ENCODE measurements around the gene CALCOCO1.
"Not testable (repeated sequence)": the region's sequence is repeated elsewhere in the genome, so short reads cannot be mapped to it uniquely, and the experiment has no call there.

CALCOCO1 gene

DNA sequence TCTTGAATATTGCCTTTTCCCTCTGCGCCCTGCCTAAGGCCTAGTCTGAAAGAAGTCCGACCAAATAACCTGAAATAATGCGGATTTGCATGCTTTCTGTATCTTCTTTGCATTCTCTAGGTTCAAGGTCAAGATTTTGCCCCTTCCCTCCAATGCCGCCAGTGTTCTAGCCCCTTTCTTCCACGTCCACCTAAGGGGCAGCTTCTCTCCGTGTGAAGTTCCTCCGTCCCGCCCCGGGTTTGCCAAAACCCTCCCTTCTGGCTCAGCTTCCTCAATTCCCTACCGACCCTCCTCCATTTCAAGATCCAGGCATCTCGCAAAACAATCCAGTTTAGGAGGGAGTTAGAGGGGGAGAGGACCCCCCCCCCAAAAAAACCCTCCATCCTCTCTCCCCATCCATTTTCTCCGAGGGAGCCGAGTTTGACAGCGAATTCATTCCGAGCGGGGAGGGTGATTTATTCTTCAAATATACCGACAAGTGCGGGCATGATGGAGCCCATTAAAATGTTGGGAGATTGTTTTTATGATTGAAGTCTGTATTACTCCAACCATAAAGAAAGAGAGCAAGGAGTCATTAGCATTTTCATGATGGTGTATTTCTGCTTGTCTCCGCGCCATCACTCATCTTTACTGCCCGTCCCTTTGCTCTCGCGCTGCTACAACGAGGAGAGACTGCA lies 30.5 kb downstream of the CALCOCO1 start:
- no peak for DNase-seq

DNA sequence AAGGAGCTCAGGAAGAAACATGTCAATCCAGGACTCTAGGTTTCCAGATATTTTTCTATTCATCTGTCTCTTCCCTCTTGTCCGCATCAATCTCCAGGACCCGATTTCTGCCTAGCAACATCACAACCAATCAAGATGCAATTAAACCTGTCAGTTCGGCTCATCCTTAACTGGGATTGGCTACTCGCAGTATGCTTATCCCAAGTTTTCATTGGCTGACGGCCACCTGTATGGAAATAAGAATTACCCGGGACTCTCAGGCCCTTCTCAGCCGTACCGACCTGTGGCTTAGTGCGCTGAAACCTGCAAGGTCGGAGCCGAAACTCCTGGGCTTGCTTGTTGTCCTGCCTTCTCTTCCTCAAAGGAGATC lies 31.0 kb downstream of the CALCOCO1 start:
- peak; percentile 97 for DNase-seq

DNA sequence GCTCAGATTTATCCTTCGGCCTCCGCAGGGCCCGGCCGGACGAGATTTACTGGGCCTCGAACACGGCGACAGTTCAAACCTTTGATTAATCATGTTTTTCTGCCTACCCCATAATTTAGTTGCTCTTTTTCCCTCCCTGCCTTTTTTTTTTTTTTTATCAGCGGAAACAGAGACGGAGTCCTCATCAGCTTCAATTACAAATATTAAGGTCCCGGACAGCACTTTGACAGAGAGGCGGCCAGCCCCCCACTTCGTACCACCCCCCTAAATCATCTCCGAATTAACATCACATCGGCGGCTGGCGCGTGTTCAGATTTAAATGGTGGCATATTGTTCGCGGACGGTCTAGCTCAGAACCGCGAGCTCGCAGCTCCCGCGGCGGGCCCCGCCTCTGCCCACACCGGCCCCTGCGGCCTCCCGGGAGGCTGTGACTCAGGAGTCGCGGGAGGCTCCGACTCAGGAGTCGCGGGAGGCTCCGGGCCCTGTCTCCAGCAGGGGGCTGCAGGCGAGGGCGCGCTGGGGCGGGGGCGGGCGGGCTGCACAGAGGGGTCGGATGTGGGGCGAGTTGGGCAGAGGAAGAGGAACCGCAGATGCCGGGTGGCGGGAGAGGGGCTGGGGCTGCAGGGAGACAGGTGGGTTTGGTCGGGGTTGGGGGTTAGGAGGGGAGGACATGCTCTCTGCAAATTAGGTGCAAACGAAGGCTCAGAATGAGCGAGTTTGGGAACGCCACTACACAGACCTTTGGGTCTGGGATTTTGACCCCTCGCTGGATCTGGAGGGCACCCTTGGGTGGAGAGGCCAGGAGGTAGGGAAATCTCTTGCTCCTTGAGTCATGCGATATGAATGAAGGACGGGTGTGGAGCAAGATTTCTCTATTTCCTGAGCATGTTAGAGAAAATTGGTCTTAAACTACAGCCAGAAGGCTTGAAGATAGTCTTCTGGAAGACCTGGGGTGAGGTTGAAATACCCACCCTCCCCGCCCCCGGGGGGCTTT lies 31.8 kb downstream of the CALCOCO1 start:
- DNase-seq, result peak; percentile 88

DNA sequence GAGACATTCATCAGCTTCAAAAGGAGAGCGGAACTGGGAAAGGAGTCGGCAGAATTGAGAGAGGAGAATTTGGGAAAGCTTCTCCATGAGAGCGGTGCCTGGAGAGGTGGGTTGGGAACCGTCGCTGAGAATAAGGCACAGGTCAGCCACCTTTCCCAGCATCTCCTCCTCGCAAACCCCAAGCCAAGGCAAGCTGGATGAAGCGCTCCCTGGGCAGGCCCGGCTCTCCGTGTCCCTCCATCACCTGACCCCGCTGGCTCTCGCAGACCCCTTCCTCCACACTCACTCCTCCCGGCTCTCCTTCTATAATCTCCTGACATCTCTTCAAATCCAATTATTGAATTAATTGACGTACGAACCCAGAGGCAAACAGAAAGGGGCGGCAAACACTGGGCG lies 32.5 kb downstream of the CALCOCO1 start:
- DNase-seq, result no peak

DNA sequence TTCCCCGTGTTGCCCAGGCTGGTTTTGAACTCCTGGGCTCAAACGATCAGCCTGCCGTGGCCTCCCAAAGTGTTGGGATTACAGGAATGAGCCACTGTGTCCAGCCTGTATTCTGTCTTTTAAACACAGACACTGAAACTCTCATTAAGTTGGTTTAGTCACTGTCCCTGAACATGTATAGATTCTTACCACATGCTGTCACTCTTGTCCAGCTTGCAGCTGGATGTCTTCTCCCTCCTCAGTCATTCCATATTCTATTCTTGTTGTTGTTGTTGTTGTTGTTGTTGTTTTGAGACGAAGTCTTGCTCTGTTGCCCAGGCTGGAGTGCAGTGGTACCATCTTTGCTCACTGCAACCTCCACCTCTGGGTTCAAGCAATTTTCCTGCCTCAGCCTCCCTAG lies 39.1 kb downstream of the CALCOCO1 start:
- no peak for DNase-seq

DNA sequence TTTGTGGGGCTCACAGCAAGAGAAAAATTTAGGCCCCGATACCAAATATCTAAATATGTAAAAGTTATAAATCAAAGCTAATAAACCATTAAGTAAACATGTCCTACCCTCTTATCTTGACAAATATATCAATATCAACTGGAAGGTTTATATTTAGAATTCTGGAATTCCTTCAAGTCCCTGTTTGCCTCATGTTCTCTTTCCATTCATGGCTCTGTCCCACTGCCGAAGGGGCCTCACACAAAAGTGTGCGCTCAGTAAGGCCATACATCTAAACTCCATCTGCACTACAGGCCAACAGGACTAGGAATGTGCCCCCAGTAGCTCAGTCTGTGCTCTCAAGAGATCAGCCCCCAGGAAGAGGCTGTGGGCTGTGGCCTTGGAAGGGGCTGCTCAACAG lies 40.8 kb downstream of the CALCOCO1 start:
- DNase-seq, result no peak

DNA sequence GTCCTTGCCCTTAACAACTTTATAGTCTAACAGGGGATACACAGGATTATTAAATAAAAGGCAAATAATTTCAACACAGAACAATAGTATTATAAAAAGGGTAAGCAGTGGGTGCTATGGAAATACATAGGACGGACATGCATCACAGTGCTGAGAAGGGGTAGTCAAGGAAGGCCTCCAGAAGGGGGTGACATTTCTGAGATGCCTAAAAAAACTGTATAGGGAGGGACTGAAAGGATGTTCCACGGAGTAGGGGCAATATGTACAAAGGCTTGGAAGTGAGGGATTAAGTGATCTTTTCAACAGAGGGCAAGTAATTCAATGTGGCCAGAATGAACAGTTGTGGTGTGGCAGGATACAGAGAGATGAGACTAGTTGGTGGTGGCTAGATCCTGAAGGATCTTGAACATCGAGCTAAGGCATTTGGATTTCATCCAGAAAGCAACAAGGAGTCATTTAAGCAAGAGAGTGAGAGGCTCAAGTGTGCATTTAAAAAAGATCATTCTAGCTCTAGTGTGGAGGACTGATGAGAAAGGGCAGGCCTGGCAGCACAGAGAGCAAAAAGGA lies 42.5 kb downstream of the CALCOCO1 start:
- DNase-seq, result no peak

DNA sequence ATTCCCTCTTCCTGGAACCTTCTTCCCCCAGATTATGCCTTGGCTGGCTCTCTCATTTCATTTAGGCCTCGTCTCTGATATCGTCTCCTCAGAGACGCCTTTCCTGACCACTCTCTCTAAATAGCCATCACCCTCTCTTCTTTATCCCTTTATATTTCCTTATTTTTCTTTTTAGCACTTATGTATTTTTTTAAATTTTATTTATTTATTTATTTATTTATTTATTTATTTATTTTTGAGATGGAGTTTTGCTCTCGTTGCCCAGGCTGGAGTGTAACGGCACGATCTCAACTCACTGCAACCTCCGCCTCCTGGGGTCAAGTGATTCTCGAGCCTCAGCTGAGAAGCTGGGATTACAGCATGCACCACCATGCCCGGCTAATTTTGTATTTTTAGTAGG lies 43.3 kb downstream of the CALCOCO1 start:
- no peak for DNase-seq

DNA sequence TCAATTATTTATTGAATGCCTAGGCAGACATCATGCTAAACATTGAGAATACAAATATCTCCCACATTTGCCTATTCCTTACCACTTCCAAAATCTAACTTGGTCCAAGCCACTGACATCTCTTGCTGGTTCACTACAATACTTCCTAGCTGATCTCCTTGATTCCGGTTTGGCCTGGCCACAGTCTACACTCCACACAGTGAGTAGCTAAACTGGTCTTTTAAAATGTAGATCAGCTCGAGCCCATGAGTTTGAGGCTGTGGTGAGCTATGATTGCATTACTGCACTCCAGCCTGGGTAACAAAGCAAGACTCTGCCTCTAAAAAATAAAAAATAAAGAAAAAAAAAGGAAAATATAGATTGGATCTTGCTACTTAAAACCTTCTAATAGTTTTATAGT lies 43.8 kb downstream of the CALCOCO1 start:
- DNase-seq, result no peak

DNA sequence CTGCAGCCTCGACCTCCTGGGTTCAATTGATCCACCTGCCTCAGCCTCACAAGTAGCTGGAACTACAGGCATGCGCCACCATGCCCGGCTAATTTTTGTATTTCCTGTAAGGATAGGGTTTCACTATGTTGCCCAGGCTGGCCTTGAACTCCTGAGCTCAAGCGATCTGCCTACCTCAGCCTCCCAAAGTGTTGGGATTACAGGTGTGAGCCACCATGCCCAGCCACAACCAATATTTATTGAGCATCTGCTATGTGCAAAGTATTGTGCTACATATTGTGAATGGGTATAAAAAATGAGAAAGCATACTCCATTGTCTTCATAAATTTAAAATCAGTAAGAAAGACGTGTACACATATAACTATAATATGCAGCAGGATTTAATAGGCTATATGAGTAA lies 47.2 kb downstream of the CALCOCO1 start:
- DNase-seq, result not testable (repeated sequence)

DNA sequence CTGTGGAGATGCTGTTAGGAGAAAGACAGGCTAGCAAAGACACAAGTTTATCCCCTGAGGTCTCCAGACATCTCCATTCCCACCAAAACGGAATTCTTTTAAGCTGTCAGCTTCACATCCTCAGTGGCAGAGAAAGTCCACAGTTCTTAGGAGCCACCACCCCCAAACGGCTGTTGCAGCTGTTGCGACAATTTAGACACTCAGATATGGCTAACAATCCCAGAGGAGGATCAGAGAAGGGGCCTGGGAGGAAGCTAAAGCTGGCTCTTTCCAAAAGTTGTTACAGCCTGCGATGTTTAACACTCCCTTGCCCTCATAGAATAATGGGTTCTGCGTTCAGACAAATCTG lies 49.5 kb downstream of the CALCOCO1 start:
- no peak for DNase-seq

DNA sequence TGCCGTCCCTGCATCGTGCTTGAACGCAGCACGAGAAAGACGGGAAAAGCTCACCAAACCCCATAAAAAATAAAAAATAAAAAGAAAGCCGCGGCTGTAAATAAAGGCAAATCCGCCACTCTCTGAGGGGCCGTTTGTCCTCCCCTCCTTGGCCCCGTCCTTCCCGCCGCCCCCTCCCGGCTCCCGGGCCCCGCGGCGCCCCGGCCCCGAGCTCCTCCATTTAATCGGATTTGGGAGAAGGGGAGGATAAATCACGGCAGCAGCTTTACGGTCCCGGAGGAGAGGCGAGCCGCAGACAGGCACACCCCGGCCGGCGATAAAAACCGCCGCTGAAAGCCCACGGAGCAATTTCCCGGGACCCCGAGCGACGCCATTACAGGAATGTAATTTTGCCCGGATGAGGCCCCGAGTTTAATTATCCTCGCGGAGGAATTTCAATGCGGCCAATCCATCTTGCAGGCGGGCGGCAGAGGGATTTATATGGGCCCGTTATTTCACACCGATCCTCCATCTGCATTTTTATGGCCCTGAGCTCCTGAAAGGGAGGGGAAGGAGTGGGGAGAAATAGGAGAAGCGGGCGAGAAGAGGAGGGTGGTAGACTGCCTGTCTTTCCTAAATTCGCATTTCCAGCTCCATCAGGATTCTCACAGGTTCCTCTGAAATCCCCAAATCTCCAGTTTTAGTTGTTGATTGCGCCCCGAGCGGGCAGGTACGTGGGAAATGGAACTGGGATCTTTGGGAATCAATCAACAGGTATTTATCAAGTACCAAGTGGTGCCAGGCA lies 50.0 kb downstream of the CALCOCO1 start:
- no peak for DNase-seq

DNA sequence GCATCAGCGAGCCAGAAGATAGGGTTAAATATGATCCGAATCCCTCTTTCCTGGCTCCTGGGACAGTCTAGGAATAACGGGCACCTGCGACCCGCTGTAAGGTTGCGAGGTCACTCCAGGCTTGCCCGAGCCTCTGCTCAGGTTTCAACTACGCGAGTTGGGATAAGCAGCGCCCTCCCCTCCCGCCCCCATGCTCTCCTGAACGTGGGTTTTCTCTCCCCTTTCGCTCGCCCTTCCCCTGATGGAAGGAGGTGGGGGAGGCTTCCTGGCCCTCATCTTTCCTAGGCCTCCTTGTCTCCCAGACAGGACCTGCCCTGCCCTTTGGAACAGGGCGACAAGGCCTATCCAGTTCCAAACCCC lies 50.6 kb downstream of the CALCOCO1 start:
- no peak for DNase-seq

DNA sequence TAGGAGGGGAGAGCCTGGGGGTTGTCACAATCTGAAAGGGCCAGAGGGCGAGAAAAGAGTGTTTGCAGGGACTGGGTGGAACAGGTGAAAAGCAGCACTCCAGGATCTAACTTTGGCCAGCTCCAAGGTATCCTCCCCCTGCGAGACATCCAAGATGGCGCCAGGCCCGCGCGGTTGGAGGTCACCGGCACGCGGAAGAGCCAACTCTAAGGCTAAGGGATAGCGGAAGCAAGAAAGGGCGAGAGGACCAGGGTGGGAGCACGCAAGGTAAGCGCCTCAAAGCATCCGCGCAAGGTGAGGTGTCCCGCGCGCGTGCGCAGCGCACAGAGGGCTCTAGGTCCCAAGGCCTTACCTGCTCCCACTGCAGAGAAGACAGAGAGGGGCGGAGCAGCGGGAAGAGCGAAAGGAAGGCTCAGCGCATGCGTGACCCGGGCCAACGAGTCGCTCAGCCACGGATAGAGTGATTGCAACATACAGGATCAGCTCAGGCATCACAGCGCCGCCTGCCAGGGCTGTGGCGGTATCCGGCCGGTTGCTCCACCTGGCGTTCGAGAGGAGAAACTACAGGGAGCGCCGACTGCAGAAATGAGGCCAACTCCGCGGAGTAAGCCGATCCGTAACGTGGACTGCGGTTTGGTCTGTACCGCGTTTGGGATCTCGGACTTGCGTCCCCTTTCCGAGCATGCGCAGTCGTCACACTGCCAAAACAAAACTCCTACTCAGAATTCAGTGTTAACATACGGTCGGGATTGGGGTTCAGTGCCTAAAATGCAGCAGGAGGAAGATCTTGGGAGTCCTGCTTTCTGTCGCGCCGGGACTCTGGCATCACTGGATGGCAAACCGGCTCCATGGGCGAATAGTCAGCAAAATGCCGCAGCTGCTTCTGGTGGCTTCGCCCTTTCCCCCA lies 51.3 kb downstream of the CALCOCO1 start, which contains the start of gene ATP5MC2:
TSS of gene ATP5MC2 (minus strand) at position 383 of the 907 bp plus-strand sequence. CDS start 3,469 bp downstream, outside the sequence.
- peak; percentile 98 for DNase-seq

DNA sequence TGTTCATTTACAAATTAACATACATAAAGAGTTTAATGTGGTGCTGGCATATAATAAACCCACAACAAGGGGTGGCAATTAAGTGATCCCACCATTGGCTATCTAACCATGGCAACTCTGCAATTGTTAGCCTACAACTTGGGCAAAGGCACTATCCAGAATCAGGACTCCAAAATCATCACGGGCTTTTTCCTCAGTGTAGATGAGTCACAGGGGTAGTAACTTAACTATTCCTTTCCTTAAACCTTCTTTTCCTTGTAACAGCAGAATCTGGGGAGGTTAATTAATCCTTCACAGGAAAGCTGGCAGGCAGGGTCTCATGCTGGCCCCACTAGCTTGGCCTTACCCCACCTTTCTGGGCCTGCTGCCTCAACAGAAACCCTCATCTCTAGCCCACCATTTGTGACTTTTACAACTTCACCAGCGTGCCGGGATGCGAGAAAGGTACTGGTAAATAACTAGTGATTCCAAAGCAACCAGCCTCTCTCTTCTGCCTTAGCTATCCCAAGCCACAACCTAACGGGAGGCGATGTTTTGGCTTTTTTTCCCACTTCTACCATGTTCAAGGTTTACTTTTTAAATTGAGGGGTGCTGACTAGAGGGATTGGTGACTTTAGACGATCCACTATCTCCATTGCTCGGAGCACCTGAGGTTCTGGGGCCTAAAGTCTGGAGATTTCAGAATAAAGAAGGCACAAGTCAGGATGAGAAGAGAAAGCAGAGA lies 52.1 kb downstream of the CALCOCO1 start:
- DNase-seq, result no peak

DNA sequence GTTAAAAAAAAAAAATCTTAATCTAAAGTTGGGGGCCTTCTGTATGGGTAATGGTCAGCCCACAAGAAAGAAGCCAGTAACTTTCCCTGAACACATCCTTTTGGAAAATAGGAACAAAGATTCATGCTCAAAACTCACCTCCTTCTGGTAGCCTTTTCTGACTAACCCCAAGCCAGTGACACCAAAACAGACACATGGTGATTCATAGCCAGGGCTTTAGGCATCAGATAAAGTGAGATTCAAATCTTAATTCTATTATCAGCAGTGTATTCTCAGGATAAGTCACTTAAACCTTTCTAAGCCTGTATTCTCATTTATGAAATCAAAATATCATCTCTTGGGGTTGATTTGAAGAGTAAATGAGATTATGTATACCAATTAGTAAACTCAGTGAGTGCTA lies 56.3 kb downstream of the CALCOCO1 start:
- no peak for DNase-seq

DNA sequence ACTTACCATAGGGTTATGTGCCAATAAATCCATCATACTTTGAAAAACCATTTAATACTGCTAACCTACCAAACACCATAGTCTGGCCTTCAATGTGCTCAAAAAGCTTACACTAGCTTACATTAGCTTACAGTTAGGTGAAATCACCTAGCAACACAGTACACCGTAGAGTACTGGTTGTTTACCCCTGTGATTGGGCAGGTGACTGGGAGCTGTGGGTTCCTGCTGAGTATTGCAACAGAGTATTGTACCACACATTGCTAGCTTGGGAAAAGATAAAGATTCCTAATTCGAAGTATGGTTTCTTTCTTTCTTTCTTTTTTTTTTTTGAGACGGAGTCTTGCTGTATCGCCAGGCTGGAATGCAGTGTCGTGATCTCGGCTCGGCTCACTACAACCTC lies 56.9 kb downstream of the CALCOCO1 start:
- DNase-seq, result peak; percentile 53

DNA sequence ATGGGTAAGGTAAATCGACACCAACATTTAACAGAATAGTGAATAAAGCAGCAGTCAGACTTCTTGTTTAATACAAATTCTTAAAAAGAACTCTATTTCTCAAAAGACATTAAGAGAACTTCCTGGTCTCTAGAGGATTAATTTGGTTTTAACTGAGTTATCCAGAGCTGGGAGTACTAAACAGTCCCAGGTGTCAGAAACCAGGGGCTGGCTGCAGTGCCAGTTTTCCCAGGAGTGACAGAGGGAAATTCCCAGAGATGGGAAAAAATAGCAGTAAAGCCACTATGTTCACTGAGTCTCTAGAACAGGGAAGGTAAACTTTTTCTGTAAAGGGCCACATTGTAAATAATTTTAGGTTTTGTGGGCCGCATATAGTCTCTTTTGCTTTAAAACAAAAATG lies 60.2 kb downstream of the CALCOCO1 start:
- DNase-seq, result no peak

DNA sequence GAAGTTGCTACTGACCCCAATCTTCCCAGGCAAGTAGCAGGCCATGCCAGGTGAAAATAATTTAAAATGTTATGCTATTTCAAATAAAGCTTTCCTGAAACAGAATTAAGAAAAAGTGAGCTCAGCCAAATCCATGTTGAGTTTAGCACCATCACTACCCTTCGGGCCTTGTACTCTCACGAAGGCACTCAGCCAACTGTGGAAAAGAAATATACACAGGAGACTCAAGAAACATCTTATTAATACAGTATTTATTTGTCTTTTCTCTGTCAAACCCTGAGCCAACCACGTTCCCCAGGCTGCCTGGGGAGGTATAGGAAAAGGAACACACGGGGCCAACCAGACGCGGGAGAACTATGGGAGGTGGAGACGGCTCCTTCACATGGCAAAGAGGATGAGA lies 62.3 kb downstream of the CALCOCO1 start:
- DNase-seq, result no peak

DNA sequence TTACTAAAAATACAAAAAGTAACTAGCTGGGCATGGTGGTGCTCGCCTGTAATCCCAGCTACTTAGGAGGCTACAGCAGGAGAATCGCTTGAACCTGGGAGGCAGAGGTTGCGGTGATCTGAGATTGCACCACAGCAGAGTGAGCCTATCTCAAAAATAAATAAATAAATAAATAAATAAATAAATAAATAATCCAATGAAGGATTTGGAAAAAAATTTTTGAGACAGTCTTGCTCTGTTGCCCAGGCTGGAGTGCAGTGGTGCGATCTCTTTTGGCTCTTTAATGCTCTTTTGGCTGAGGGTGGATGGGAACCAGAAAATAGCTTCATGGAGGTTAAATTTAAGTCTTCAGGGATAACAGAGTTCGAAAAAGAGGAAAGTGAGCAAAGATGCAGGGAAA lies 63.1 kb downstream of the CALCOCO1 start:
- DNase-seq, result no peak

DNA sequence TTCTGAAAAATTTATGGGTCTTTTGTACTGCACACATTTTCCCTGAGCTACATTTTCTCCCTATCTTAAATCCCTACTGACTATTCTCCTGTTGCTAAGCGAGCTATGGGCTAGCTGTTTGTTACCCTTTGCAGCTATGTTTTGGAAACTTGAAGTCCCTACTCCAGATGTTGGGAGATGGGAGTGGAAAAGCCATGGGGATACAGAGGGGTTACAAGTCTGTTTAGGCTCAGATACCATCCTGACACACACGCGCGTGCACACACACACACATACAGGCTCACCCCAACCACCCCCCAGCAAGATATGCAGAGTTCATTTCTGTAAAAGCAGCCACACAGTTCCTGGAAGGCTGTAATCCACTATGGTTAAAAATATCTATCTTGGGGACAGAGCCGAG lies 67.2 kb downstream of the CALCOCO1 start:
- no peak for DNase-seq
